Choroid plexus epithelial cell (primary cell): ENCODE results near the gene CPEB4.

ENCODE experiments used
- DNase-seq: peaks from one replicate; pipeline ENCODE4 v3.0.0-alpha.2; 2010; ENCODE audit warnings: low read depth
- H3K4me3 ChIP-seq: 2 replicates; pipeline ENCODE4 v1.5.1; 2011; ENCODE audit warnings: low read depth, mild to moderate bottlenecking, control low read depth, low read length, moderate library complexity
- TF ChIP-seq, protein P1 (sequence below): conservative IDR thresholded peaks from 2 replicates; pipeline ENCODE4 v1.5.1; 2011; ENCODE audit warnings: low read depth, mild to moderate bottlenecking, control low read depth, inconsistent platforms, low read length, moderate library complexity

Gene CPEB4

DNA sequence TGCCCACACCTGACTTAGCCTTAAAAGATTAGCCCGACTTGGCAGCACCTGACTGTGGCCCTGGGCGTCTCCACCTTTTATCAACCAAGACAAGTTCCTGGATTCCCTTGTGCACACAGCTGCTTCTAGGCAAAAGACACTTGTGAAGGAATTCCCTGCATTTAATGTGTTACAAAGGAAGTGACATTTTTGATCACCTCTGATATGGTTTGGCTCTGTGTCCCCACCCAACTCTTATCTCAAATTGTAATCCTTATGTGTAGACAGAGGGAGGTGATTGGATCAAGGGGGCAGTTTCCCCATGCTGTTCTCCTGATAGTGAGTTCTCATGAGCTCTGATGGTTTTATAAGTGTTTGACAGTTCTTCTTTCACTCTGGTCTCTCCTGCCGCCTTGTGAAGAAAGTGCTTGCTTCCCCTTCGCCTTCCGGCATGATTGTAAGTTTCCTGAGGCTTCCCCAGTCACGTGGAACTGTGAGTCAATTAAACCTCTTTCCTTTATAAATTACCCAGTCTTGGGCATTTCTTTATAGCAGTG, 2.6 kb upstream of the CPEB4 start:
- H3K4me3 ChIP-seq: no peak overlapping the region
- TF ChIP-seq, protein P1, sequence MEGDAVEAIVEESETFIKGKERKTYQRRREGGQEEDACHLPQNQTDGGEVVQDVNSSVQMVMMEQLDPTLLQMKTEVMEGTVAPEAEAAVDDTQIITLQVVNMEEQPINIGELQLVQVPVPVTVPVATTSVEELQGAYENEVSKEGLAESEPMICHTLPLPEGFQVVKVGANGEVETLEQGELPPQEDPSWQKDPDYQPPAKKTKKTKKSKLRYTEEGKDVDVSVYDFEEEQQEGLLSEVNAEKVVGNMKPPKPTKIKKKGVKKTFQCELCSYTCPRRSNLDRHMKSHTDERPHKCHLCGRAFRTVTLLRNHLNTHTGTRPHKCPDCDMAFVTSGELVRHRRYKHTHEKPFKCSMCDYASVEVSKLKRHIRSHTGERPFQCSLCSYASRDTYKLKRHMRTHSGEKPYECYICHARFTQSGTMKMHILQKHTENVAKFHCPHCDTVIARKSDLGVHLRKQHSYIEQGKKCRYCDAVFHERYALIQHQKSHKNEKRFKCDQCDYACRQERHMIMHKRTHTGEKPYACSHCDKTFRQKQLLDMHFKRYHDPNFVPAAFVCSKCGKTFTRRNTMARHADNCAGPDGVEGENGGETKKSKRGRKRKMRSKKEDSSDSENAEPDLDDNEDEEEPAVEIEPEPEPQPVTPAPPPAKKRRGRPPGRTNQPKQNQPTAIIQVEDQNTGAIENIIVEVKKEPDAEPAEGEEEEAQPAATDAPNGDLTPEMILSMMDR: no peak
- no peak for DNase-seq

DNA sequence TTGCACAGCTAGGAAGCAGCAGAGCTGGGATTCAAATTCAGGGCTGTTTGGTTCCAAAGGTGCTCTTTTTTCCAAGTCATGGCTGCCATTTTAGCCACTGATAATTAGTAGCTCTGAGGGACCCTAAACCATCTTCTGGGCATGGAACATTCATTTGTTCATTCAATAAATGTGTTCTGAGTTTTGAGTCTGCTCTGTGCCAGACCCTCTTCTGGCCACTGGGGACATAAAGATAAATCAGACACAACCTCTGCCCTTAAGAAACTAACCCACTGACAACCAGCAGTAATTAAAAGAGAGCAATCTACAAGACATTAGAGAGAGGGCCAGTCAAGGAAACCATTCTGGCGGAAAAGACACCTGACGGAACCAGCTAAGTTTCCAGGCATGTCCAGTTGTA, 2.0 kb upstream of the CPEB4 start:
- DNase-seq: no peak
- TF ChIP-seq, protein P1: no peak

DNA sequence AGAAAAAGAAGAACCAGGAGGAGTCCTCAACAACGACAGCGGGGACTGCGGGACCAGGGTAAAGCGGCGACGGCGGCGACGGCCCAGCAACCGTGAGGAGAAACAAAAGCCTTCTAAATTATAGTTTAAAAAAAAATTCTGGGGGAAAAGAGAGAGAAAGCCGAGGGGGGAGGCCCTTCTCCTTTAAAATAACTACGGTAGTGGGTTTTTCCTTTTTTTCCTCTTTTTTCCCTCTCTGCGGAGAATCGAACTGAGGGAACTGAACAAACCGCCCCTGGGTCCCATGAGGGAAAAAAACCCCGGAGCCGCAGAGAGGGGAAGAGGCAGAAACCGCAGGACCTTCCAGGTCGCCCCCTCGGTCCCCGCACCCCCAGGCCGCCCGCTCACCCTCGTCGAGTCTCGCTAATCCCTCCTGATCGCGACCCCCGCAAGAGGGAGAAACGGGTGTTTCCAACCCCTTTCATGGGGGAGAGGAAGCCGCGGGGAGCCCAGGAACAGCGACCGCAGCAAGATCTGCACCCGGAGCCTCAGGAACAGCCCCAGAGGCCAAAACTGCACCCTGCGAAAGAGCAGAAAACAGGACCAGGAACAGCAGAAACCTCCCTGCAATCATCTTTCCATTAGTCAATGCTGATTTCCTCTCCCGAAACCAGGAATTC, 453 bp downstream of the CPEB4 start:
- peak overlapping the region; percentile 83 for H3K4me3 ChIP-seq
- peak; percentile 30 for DNase-seq
- TF ChIP-seq, protein P1: no peak

More for the DNA sequence above, 2.0 kb upstream of the CPEB4 start:
- no peak overlapping the region for H3K4me3 ChIP-seq

DNA sequence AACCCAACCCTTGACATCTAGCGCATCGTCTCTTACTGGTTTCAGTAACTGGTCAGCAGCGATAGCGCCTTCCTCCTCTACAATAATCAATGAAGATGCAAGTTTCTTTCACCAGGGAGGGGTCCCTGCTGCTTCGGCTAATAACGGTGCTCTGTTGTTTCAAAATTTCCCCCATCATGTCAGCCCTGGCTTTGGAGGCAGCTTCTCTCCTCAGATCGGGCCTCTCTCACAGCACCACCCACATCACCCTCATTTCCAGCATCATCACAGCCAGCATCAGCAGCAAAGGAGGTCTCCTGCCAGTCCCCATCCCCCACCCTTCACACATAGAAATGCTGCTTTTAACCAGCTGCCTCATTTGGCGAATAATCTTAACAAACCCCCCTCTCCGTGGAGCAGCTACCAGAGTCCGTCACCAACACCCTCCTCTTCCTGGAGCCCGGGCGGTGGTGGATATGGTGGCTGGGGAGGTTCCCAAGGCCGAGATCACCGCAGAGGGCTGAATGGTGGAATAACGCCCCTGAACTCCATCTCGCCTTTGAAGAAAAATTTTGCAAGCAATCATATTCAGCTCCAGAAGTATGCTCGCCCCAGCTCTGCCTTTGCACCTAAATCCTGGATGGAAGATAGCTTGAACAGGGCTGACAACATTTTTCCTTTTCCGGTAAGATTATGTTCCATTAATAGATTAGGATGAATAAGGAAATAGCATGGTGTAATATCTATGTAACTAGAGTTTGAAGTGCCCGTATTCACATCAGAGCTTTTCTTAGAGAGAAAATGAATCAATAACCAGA, 2.2 kb downstream of the CPEB4 start:
- TF ChIP-seq, protein P1: no peak
- DNase-seq: peak; percentile 42
- H3K4me3 ChIP-seq: peak overlapping the region; percentile 83

DNA sequence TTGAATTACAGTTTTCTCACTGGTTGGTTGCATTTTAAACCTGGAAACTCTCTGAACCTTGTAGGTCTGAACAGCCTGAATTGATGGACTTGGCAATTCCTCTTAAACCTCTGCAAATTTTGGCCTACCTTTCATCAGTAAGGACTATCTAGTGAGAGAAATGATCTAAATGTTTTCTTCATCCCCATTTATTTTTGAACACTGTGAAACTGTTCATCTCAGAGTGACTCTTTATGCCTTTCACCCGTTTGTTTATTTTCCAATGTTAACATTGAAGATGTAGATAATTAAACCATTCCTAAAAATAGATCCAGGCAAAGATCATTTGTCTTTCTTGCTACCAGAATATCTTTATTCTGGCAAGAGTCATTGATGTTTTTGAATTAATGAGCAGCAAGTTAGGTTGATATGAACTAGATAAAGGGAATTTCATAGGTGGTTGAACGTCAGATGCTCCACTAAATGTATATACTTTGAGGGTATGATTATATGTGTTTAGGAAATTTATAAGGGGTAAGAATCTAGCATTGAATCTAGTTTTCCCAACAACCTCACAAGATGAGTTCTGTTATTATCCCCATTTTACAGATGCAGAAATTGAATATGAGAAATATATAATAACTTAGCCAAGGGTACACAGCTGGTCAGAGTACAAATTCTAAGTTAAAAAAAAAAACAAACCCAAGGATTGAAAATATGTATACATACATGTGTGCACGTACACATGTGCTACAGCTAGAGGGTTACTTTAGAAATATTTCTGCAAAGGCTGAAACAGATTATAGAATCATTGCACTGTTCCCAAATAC, 3.4 kb downstream of the CPEB4 start:
- peak overlapping the region; percentile 83 for H3K4me3 ChIP-seq
- no peak for DNase-seq

DNA sequence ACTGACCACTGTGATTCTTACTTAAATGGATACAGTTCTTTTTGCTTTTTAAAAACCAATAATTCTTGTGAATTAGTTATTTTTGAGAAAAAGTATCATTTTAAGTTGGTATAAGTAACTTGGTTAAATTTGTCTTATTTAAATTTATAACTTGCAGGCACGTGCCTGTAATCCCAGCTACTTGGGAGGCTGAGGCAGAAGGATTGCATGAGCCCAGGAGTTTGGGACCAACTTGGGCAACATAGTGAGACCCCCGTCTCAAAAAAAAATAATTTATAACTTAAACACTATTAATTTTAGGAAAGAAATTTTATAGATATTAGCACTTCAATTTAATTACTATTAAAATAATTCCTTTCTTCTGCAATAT, 5.0 kb downstream of the CPEB4 start:
- no peak for DNase-seq
- H3K4me3 ChIP-seq: peak overlapping the region; percentile 83
- TF ChIP-seq, protein P1: no peak

More for the DNA sequence above, 3.4 kb downstream of the CPEB4 start:
- TF ChIP-seq, protein P1: no peak
